Embryonic facial prominence (tissue), 1 donor: ENCODE results near the gene IRF2BP2.

Experiments used
- DNase-seq: peaks from one replicate; pipeline ENCODE4 v3.0.0-alpha.2; 2016; ENCODE audit errors: extremely low spot score

IRF2BP2 gene

DNA sequence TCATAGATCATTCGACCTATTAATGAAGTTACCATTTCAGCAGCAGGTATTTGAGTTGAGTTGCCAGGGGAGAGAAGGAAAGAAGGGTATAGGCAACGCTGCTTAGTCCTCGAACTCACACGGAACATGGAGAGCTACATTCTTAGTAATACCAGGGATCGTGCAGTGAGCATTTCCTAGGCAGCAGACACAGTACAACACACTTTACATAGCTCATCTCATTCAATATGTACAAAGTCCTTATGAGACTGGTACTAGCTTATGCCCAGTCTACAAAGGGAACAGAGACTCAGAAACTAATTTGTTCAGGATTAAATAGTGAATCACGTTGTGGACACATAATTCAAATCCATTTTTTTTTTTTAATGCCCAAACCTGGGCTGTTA lies 25.6 kb downstream of the IRF2BP2 start:
- no peak for DNase-seq

DNA sequence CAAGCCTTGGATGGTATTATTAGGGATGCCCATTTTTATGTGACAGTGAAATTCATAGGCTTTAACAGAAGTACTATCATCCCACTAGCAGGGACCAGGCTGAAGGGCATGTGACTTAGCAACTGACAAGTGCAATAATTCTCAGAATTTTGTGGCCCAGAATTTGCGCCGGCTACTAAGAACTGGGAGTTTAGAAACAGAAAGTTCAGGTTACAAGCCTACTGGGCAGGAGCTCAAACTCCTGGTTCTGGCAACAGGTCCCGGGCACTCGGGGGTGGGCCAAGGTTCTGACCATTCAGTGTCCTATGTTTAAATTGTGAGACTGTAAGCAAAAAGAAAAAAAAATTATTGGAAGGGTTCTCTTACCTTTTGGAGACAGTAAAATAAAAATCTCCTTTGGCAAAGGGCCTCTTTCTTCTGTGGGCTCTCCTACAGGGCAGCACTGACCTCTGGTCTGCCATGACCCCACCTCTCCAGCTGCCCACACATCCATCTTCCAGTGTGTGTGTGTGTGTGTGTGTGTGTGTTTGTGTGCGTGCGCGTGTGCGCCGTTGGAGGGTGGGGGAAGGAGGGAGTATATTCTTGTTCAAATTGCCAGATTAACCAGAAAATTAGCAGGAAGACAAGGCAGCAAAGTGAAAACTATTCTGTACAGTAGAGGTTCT lies 26.1 kb downstream of the IRF2BP2 start:
- no peak for DNase-seq

DNA sequence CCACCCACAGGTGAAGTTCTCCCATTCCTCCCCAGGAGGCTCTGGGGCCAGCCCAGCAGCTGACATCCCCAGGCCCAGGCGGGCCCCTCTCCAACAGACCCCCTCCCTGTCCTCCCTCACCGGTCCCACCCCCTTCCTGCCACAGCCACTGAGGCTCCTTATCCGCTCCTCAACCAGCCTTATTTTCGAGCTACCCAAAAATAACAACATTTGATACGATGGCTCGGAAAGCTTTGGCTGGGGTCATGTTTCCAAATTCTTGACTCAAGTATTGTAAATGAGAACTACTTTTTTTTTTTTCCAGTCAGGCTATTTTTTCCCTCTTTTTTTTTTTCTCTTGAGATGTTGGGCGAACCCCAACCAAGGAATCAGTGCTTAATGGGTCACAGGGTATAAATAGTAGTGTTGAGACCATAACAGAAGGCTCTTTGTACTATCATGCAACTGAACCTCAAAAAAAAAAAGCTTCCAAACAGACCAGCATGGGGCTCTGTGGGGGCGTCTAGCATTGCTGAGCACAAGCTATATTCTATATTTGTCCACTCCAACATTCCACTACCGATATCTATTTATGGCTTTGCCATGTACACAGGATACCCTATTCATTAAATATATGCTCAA lies 27.2 kb downstream of the IRF2BP2 start:
- peak; percentile 70 for DNase-seq

DNA sequence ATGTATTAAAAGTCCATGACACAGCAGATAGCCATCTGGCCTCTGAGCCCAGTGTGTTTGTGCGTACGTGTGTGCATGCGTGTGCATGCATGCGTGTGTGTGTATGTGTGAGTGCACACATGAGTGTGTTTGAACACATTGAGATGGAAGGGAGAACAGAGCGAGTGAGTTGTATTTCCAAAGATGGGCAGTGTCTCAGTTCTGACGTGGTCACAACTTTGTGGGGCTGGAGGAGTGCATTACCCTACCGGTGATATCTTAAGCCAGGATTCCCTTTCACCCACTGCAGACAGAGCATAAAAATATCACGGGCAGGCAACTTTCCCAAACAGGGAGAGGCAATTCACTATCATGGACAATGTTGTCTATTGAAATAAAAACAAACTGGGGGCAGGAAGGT lies 27.8 kb downstream of the IRF2BP2 start:
- DNase-seq, result no peak

DNA sequence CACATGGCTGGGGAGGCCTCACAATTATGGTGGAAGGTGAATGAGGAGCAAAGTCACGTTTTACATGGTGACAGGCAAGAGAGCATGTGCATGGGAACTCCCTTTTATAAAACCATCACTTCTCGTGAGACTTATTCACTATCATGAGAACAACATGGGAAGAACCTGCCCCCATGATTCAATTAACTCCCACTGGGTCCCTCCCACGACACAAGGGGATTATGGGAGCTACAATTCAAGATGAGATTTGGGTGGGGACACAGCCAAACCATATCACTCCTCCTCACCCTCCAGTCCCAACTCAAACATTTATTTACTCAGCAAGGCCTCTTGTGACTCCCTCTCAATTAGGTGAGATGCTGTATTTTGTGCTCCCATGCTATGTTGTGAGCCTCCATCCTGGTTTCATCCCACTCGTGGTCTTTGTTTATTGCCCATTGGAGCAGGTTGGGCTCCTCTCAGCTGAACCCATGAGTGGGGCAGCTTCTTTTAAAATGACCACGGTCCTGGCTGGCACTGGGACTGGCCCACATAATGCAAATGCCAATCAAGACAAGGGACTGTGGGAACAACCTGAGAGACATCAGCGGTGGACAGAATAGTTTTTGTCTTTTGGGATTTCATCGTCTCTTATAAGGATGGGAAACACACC lies 28.8 kb downstream of the IRF2BP2 start:
- DNase-seq, result no peak

DNA sequence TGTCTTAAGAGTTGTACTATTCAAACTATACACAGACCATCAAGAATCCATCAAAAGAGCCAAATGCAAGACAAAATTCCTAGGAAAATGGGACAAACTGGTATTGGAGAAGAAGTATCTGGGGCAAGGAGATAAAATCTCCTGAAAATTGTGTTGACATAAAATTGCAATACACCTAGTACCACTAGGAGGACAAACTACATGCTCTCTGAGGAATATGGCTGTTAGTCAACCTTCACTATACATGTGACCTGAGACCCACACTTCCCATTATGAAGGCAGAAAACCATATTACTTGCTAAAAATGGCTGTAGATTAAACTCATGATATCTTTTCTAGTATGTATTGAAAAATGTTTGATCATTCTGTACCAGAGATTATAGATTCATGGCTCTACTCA lies 30.0 kb downstream of the IRF2BP2 start:
- DNase-seq, result no peak

DNA sequence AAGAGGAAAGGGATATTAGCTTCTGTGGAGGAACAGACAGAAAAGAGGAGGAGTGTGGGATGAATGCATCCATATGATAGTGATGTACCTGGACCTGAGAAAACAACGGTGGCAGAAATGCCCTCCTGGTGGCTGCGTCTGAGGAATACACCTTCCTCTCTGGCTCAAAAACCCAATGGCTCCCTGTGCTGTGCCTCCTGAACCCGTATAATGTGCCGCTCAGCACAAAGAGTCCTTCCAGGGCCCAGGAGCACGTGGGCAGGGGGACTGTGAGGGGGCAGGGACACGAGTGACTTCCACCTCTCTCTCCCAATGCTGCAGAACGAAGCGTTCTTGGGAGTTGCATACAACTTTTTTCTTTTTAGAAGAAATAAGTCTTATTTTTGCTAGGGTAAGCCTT lies 31.2 kb downstream of the IRF2BP2 start:
- DNase-seq, result no peak

DNA sequence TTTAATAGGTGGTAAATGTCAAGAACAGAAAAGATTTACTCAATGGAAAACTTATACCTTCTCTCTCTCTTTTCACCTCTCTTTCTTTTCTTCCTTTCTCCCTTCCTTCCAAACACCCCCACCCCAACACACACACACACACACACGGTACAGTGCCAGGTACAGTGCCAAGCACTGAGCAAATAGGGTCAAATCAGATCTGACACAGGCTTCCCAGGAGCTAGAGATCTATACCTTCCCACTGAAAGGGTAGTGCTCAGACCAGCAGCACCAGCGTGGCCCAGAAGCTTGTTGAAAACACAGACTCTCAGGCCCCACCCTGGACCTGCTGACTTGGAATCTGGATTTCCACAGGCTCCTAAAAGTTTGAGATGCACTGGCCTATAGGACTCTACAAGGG lies 31.9 kb downstream of the IRF2BP2 start:
- DNase-seq, result no peak

DNA sequence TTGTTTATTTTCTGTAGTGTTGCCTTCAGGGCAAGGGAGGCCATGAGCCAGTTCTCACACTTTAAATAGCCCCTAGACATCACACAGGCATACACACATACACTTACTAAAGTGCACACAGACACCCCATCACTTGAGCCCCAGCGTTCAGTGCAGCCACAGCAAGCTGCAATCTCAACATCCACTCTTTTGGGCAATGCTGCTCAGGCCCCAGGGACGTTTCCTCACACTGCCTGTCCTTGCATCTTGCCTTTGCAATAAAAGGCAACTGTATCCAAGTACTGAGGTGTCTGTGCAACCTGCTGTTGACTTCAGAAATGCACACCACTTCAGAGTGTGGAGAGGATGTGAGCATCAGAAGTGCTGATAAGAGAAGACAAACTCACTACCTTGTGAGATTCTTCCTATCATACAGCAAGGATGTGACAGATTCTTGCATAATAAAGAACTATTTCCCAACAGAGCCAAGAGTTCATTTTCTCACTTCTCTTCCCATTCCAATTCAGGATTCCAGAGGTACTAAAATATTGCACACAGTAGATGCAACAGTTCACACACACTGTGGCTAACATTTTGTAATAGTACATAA lies 36.2 kb downstream of the IRF2BP2 start:
- DNase-seq, result no peak

DNA sequence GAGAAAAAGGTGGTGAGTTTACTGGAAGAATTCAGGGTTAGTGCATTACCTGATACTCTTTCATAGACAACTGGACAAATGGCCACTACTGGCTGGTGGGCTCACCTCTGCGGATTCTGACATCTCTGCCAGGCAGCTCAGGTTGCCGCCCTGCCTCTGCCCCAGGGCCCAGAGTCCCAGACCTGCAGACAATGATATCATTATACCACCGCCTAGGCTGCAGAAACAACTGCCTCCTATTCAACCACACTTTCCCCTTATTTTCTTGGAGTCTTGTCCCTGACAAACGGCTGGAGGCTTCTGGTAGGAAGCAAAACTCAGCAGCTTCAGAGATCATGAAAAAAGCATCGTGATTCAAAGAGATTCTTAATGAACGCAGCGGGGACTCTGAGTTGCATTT lies 37.0 kb downstream of the IRF2BP2 start:
- no peak for DNase-seq

DNA sequence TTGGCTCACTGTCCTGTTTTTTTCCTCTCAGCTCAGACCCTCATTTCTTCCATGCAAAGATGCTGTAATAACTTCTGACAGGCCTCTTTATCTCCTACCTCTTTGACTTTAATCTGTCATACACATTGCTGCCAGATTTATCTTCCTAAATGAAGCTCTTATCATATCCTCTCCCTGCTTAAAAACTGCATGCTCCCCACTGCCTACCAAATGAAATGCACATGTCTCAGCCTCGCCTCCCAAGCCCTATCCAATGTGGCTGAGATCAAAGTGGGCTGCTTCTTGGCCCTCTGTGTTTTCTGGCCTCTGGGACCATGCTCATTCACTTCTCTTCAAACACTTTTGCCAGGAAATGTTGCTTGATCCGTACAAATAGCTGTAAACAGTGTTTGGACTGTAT lies 38.3 kb downstream of the IRF2BP2 start:
- no peak for DNase-seq

DNA sequence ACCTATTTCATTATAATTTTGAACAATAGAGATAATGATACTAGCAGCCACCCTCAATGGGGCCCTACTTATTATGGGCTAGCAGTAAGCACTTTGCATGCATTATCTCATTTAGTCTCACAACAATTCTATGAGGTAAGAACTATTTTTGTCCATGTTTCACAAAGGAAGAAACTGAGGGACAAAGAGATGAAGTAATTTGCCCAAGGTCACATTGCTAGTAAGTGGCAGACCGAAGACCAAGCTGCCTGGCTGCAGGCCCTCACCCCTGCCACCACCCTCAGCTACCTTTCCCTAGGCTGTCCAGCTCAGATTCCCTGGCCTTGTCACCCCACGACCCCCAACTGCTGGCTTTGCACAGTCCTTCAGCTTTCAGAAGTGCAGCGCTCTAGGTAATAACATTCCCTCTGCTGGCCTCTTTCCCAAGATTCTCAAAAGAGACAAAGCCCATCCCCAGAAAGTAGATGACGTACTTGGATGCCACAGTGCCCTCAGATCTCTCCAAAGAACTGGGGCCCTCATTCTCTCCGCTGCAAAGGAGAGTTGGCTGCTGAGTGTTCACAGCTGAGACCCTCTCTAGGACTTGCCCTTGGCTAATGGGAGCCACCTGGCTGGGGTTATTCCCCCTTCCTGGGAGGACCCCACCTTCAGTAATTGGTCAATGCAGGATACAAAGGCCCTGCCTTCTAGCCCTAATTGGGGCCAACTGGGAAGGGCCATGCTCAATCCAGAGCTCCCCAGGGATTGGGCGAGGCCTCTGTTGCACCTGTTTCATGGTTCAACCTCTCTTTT lies 39.5 kb downstream of the IRF2BP2 start:
- no peak for DNase-seq

DNA sequence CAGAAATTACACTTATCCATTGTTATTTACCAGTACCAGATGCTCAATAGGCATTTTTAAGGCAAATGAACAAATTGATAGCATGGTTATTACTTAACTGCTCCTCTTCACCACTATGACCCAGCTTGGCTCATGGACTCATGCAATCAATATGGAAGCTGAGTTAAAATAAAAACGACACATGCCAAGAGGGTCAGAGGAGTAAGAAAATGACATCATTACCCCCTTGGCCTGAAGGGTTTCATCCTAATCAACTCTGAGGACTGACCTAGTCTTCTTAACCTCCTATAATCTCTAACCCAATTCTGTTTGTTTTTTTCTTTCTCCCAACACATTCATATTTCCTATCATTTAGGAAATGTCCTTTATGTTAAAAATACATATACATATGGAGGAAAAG lies 41.6 kb downstream of the IRF2BP2 start:
- no peak for DNase-seq

DNA sequence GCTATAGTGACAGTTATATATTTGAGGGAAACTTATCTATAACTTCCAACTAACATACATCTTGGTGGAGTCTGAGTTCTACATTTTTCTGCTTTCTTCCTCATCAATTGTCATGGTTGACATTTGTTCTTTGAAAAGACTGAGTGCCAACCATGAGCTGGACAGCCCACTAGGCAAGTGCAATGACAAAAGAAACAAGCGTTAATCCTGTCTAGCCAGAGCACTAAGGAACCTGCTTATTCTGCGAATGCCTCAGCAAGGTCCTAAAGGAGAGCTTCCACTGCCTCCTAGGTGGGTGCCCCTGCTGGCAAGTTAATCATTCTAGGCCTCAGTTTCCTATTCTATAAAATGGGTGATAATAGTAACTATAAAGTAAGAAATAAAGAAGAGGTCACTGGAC lies 44.8 kb downstream of the IRF2BP2 start:
- no peak for DNase-seq

DNA sequence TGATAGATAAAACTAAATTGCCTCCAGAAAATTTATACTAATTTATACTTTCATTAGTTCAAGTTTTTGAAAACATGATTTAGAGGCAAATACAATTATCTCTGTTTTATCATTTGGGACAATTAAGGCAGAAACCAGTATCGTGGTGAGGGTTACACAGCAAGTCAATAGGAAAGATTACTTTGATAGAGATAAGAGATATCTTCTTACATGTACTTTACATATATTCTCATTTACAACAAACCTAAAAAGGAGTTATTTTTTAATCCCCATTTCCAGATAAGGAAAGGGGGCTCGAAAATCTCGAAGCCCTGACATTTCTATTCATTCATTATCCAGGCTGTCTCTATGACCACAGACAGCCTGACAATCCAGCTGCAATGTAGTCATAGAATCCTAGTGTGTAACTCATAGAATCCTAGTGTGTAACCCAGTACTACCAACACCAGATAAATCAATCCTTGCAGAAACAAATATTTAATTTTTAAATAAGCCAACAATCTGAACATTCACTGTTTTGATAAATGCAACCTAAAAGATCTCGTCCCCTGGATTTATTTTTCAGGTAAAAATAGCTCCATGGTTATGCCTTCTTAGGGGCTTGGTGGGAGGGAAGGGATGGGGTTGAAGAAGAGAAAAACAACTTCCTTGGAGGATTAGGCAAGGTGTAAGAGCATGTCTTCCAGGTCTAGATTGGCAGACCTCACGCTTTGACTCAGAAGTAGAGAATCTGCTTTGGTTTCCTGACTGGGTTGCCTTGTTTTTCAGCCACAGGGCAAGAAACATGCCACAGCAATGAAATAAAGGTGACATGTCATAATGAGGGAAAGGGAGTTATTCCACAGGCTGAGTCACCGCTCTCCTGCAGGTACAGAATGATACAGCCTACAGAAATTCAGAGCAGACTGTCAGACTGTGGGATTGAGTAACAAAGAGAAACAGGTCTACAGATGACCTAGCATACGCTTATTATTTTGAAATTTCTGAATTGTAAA lies 45.6 kb downstream of the IRF2BP2 start:
- DNase-seq, result no peak

DNA sequence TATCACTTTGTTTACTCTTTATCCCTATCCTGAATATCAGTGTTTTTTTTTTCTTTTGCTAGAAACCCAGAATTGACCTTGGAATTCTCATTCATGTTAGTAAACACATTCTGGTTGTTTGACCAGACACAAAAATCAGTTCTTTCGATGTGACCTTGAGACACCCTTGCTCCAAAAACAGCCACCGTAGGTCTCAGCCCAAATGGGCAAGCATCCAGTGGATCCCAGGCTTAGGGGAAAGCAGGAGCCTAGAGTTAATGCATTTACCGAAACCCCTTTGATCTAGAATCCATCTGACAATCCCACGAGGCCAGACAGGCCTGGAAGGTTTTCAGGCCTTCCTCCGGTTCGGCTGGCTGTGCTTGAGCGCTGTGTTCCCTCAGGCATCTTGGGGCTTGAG lies 47.6 kb downstream of the IRF2BP2 start:
- DNase-seq, result no peak

DNA sequence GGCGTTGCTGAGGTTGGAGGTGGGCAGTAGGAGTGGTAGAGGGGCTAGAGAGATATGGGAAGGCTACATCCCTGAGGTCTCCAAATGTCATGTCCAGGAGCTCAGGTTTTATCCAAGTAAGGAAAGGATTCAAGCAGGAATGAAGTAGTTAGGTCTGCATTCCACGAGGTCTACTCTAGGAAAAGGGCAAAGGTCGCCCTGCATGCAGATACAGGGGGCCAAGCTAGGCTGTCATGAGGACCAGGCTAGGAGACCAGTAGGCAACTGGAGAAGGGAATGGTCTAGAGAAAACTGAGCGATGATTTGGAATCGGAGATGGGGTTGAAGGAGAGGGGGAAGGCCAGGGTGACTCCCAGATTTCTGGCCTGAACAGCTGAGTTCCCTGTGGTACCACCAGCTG lies 48.7 kb downstream of the IRF2BP2 start:
- no peak for DNase-seq

DNA sequence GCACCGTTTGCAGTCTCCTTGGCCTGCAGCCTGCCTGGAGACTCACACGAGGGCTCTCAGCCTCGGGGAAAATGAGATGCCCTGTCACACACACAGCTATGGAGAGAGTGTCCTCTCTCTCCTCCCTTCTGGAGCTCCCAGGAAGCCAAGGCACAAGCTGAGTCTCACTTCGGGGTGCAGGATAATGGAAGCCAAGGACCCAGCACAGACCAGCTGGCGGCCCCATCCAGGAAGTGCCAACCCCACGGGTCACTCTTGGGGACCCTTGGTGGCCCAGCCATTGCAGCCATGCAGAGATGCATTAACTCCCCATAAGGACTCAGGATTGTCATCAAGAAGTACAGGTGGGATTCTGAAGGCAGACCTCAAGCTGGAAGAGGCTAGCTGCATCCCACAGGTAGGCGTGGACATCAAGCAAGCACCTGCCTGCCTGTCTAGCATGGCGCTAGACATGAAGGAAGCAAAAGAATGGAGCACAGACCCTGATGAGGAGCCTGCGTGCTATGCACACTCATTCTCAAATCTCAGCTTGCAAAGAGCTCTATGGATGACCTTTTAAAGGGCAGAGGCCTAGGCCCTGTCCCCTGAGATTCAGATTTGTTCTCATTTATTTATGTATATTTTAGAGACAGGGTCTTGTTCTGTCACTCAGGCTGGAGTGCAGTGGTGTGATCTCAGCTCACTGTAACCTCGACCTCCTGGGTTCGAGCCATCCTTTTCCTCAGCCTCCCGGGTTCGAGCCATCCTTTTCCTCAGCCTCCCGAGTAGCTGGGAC lies 49.9 kb downstream of the IRF2BP2 start:
- no peak for DNase-seq

DNA sequence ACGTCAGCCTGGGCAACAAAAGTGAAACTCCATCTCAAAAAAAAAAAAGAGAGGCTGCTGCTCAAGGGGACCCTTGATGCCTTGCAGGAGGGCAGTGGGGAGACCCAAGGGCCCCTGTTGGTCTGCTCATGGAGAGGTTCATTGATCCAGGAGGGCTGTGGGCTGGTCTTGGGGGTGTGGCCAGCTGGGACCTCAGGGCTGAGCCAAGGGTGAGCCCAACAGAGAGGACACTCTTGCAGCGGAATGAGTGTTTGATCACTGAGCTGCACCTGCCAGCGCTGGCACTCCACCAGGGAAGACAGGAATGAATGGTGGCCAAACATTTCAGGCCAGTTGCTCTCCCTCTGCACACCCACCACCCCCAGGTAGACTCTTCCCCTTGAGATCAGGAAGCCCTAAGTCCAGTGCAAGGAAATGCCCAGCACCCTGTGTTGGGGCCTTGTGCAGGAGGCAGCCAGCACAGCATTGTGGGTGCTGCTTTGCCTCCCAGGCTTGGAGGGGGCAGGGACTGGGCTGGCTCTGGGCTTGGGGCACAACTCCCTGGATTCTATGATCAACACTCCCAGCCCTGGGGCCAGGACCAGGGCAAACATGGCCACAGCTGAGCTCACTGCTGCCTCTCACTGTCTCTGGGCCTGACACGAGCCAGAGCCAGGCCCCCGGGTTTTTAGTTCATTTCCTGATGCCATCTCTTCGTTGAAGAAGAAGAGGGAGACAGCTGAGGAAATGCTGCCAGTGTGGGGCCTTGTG lies 50.7 kb downstream of the IRF2BP2 start:
- no peak for DNase-seq
